22Rv1 (cell line): ENCODE measurements around the gene SLC4A9.

ENCODE experiments used
- CTCF ChIP-seq: fragments of 450-650 bp; IDR thresholded peaks from 2 replicates; pipeline ENCODE4 v1.5.1; 2017; ENCODE audit warnings: mild to moderate bottlenecking
- ZFX ChIP-seq: fragments of 450-650 bp; IDR thresholded peaks from 2 replicates; pipeline ENCODE4 v1.6.1; 2017; ENCODE audit warnings: antibody characterized with exemption, borderline replicate concordance

GRCh38 chr5:140418862-140419520 is 59.0 kb downstream of the SLC4A9 start:
- TF ChIP-seq CTCF (no peak), ZFX (no peak)
